ENCODE measurements around the gene RARB.

RARB gene

GRCh38 chr3:25427942-25428788, at the start of gene RARB:
RARB (plus strand) TSS chr3:25428263; CDS start chr3:25428732, 469 bp downstream.
- DNase-seq, result peak; percentile 94

- DNase-seq, result peak; percentile 10
These were observed 49.2 kb upstream of the RARB start for GRCh38 chr3:25378786-25379311.

GRCh38 chr3:25380222-25380739, 47.8 kb upstream of the RARB start:
- peak; percentile 3 for DNase-seq

GRCh38 chr3:25381083-25381482, 47.0 kb upstream of the RARB start:
- DNase-seq, result no peak

- DNase-seq, result no peak
These were observed 43.6 kb upstream of the RARB start for GRCh38 chr3:25384471-25384870.

- DNase-seq, result no peak
These were observed 42.1 kb upstream of the RARB start for GRCh38 chr3:25385807-25386460.

- DNase-seq, result no peak
These were observed 41.3 kb upstream of the RARB start for GRCh38 chr3:25386686-25387255.

GRCh38 chr3:25390605-25391004, 37.5 kb upstream of the RARB start:
- DNase-seq, result no peak

- peak; percentile 37 for DNase-seq
These were observed 31.8 kb upstream of the RARB start for GRCh38 chr3:25396251-25396650.

GRCh38 chr3:25396686-25397085, 31.4 kb upstream of the RARB start:
- peak; percentile 53 for DNase-seq

GRCh38 chr3:25397150-25397549, 30.9 kb upstream of the RARB start:
- DNase-seq, result peak; percentile 45

GRCh38 chr3:25400587-25400986, 27.5 kb upstream of the RARB start:
- DNase-seq, result no peak

GRCh38 chr3:25403968-25404367, 24.1 kb upstream of the RARB start:
- DNase-seq, result no peak

GRCh38 chr3:25404569-25404968, 23.5 kb upstream of the RARB start:
- no peak for DNase-seq

- no peak for DNase-seq
These were observed 22.7 kb upstream of the RARB start for GRCh38 chr3:25405335-25405734.

GRCh38 chr3:25410703-25411102, 17.4 kb upstream of the RARB start:
- no peak for DNase-seq

- DNase-seq, result no peak
These were observed 15.8 kb upstream of the RARB start for GRCh38 chr3:25412269-25412668.

- no peak for DNase-seq
These were observed 11.9 kb upstream of the RARB start for GRCh38 chr3:25416176-25416575.

- no peak for DNase-seq
These were observed 9.5 kb upstream of the RARB start for GRCh38 chr3:25418596-25418995.

GRCh38 chr3:25419251-25419650, 8.8 kb upstream of the RARB start:
- no peak for DNase-seq

GRCh38 chr3:25420147-25420546, 7.9 kb upstream of the RARB start:
- no peak for DNase-seq

GRCh38 chr3:25420885-25421284, 7.2 kb upstream of the RARB start:
- DNase-seq, result peak; percentile 33

GRCh38 chr3:25421747-25422146, 6.3 kb upstream of the RARB start:
- DNase-seq, result no peak
